Activated CD8-positive, alpha-beta memory T cell treated with anti-CD3 and anti-CD28 coated beads, Interleukin-2, amount 10 ng/mL, durations not matched to agents 7 days and 5 days (primary cell): ENCODE results near the gene NCKAP5. TPM values are rescaled to one million over a fixed set of nuclear protein-coding genes. Genes with fewer than 3 reads are reported as not detected.
"Not testable (repeated sequence)": the region's sequence is repeated elsewhere in the genome, so short reads cannot be mapped to it uniquely, and the experiment has no call there.

Experiments used
- ATAC-seq: fragments of 150-1000 bp; cut with Tn5 transposase; one replicate; pipeline ENCODE4 v1.10.0; 2021; ENCODE audit warnings: moderate library complexity
- CTCF ChIA-PET: fragments of 350-600 bp; sonication (Branson Sonifier 250); formaldehyde crosslinking; loops from one replicate; lab custom pipeline; 2021; ENCODE audit warnings: antibody characterized with exemption; lab: Charles Lee
- DNase-seq: peaks from one replicate; pipeline ENCODE4 v3.0.0-alpha.2; 2020
- H3K27ac Mint-ChIP-seq: one replicate; pipeline ENCODE4 v1.8.0; 2021; ENCODE audit warnings: mild to moderate bottlenecking, mixed read lengths
- H3K27me3 Mint-ChIP-seq: one replicate; pipeline ENCODE4 v1.8.0; 2021; ENCODE audit warnings: mixed read lengths
- H3K36me3 Mint-ChIP-seq: one replicate; pipeline ENCODE4 v1.8.0; 2021; ENCODE audit warnings: mild to moderate bottlenecking, mixed read lengths
- H3K4me1 Mint-ChIP-seq: one replicate; pipeline ENCODE4 v1.8.0; 2021; ENCODE audit warnings: mixed read lengths
- H3K4me3 Mint-ChIP-seq: one replicate; pipeline ENCODE4 v1.8.0; 2021; ENCODE audit warnings: mild to moderate bottlenecking, moderate library complexity, mixed read lengths
- H3K9me3 Mint-ChIP-seq: one replicate; pipeline ENCODE4 v1.8.0; 2022; ENCODE audit warnings: low read depth, mixed read lengths
- total RNA-seq, 2 experiments: library from RNA; stranded (reverse); gene quantifications; one replicate each; pipeline ENCODE4 v1.2.3, GENCODE V29; 2021

The NCKAP5 gene
- total RNA-seq, 2 experiments from 2014 or later: not detected

- H3K27me3 Mint-ChIP-seq: no peaks in the 10 kb centered on the region
- H3K36me3 Mint-ChIP-seq: no peaks in the 10 kb centered on the region
- H3K9me3 Mint-ChIP-seq: no peaks in the 10 kb centered on the region
- CTCF ChIA-PET: interaction anchor here (0.8 to 1.0 kb wide), 2 partner anchors 9 to 10 kb away, joined by 3 read pairs; no protein-coding TSS in a partner anchor
- H3K4me1 Mint-ChIP-seq: no peaks in the 10 kb centered on the region
- ATAC-seq (no peak), DNase-seq (no peak)
- H3K27ac Mint-ChIP-seq: no peak overlapping the region
- no peak overlapping the region for H3K4me3 Mint-ChIP-seq
Measured at GRCh38 chr2:132849118-132849517, 719.1 kb downstream of the NCKAP5 start.

DNA sequence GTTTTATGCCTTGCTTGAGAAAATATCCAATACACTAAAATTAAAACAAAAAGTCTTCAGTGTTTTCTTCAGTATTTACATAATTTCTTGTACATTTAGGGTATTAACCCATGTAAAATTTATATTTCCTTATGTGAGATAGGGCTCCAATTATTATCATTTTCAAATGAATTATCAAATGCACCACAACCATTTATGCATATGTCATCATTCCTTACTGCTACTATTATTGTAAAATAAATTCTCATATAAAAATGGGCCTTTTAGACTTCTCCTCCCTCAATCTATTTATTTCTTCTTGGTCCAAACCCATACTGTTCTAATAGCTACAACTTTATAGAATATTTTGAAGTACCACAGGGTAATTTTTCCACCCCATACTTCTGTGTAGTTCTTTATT is 722.9 kb downstream of the NCKAP5 start:
- Mint-ChIP-seq H3K4me1 (no peaks in the 10 kb centered on the region), H3K27ac (no peak overlapping the region), H3K4me3 (no peak overlapping the region), H3K36me3 (no peaks in the 10 kb centered on the region), H3K27me3 (no peaks in the 10 kb centered on the region), H3K9me3 (no peaks in the 10 kb centered on the region)
- CTCF ChIA-PET: no interaction called here
- DNase-seq (no peak), ATAC-seq (no peak)

DNA sequence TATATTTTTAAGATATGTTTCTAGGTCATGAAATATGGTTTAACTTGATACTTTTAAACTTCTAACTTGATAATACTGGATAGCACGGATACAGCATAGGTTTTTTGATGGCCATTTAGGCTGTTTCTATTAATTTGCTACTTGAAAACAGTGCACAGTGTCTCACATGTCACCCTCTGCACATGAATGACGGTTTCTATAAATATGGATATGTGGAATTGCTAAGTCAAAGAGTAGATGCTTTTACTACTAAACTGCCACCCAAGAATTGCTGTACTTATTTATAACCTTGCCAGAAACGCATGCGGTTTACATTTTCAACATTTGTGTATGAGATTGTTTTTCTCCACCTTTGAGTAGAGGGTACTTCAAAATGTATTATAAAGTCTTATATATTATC is 723.7 kb downstream of the NCKAP5 start:
- Mint-ChIP-seq H3K4me1 (no peaks in the 10 kb centered on the region), H3K36me3 (no peaks in the 10 kb centered on the region), H3K27ac (no peak overlapping the region), H3K27me3 (no peaks in the 10 kb centered on the region), H3K4me3 (no peak overlapping the region), H3K9me3 (peaks cover 2% of the 10 kb centered on the region)
- DNase-seq (no peak), ATAC-seq (no peak)
- CTCF ChIA-PET: no interaction called here

GRCh38 chr2:132837769-132838168 is 730.5 kb downstream of the NCKAP5 start:
- DNase-seq: no peak
- ATAC-seq: no peak
- peaks cover 5% of the 10 kb centered on the region for H3K9me3 Mint-ChIP-seq
- no peaks in the 10 kb centered on the region for H3K27me3 Mint-ChIP-seq
- no peaks in the 10 kb centered on the region for H3K36me3 Mint-ChIP-seq
- CTCF ChIA-PET: no interaction called here
- H3K4me3 Mint-ChIP-seq: no peak overlapping the region
- no peak overlapping the region for H3K27ac Mint-ChIP-seq
- no peaks in the 10 kb centered on the region for H3K4me1 Mint-ChIP-seq

DNA sequence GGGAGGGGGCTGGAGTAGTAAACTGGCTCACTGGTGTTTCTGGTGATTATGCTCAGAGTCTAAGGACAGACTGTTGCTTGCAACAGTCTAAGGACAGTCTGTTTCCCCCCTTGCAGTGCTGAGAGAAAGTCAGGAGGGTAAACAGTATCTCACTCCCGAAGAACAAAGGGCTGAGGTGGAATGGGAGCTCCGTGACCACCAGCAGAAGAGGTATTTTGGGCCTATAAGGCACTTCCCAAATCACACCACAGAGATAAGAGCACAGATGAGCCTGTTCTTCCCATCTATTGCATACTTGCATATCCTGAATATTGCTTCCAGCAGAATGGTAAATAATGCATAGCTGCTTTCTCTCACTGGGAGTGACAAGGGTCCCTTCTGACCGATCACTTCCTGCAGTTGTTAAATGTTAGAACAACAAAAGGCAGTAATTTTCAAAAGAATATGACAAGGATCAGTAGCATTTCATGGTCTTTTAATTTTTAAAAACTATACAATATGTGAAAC is 737.9 kb downstream of the NCKAP5 start:
- ATAC-seq: no peak
- CTCF ChIA-PET: no interaction called here
- Mint-ChIP-seq H3K27me3 (no peaks in the 10 kb centered on the region), H3K4me1 (no peaks in the 10 kb centered on the region), H3K4me3 (no peak overlapping the region), H3K36me3 (no peaks in the 10 kb centered on the region), H3K9me3 (peaks cover 6% of the 10 kb centered on the region), H3K27ac (no peak overlapping the region)
- no peak for DNase-seq

DNA sequence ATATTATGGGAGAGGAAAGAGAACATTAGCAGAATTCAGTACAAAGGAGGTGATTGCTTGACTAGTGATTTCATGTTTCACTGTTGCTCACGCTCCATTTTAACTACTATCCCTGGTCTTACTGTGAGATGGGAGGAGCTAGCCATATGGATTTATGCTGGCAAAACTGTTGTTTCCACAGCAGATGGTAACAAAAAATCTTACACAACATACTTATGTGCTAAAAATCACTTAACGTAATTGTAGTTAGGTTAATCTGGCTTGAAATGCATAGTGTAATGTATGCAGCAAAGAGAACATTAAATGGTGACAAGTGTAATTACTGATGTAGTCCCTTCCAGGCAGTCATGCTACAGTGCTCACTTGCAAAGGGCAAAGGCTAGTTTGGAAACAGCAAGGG is 742.7 kb downstream of the NCKAP5 start:
- no peak overlapping the region for H3K27ac Mint-ChIP-seq
- H3K4me3 Mint-ChIP-seq: no peak overlapping the region
- CTCF ChIA-PET: no interaction called here
- H3K36me3 Mint-ChIP-seq: no peaks in the 10 kb centered on the region
- DNase-seq (no peak), ATAC-seq (no peak)
- no peaks in the 10 kb centered on the region for H3K27me3 Mint-ChIP-seq
- no peaks in the 10 kb centered on the region for H3K4me1 Mint-ChIP-seq
- peaks cover 3% of the 10 kb centered on the region for H3K9me3 Mint-ChIP-seq

DNA sequence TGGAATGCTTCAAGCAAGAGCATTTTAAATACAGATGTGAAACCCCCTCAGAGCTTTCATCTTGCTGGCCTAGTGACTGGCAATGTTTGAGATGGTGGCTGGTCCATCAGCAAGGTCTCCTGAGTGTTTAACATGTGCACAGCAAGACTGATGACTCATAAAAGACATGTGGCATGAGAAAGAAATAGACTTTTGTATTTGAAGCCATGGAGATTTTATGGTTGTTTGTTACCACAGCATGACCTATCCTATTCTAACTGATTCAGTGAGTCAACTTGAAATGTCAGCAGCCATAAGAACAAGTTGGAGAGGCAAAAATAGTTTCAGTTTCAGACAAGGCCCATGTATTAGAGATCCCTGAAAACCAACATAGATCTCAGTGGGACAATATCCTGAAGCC is 743.5 kb downstream of the NCKAP5 start:
- Mint-ChIP-seq H3K36me3 (no peaks in the 10 kb centered on the region), H3K27me3 (no peaks in the 10 kb centered on the region), H3K4me3 (no peak overlapping the region), H3K27ac (no peak overlapping the region), H3K4me1 (no peaks in the 10 kb centered on the region), H3K9me3 (peaks cover 3% of the 10 kb centered on the region)
- no peak for DNase-seq
- CTCF ChIA-PET: no interaction called here
- ATAC-seq: no peak

- no peak for DNase-seq
- Mint-ChIP-seq H3K36me3 (no peaks in the 10 kb centered on the region), H3K27me3 (no peaks in the 10 kb centered on the region), H3K9me3 (peaks cover 3% of the 10 kb centered on the region), H3K4me3 (no peak overlapping the region), H3K4me1 (no peaks in the 10 kb centered on the region), H3K27ac (no peak overlapping the region)
- CTCF ChIA-PET: no interaction called here
- ATAC-seq: no peak
Measured at GRCh38 chr2:132816234-132816633, 752.0 kb downstream of the NCKAP5 start.

DNA sequence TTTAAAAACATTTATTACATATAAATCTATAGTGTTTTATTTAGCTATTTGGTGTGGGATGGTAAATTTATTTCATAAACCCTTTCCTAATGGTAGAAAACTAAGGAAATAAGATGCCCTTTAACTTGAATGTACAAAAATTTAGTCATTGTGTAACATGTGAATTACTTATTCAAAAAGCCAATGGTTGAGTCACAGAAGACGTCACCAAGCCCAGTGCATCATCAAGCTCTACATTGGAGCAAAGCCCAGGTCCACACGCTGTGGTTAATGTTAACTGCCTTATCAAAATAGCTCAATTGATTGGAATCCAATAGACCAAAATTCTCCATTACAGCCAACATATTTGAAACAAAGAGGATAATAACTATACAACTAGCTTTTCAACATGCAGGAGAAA is 752.7 kb downstream of the NCKAP5 start:
- H3K9me3 Mint-ChIP-seq: peaks cover 3% of the 10 kb centered on the region
- no peaks in the 10 kb centered on the region for H3K36me3 Mint-ChIP-seq
- no peak overlapping the region for H3K4me3 Mint-ChIP-seq
- H3K4me1 Mint-ChIP-seq: no peaks in the 10 kb centered on the region
- H3K27ac Mint-ChIP-seq: no peak overlapping the region
- DNase-seq (no peak), ATAC-seq (no peak)
- CTCF ChIA-PET: no interaction called here
- H3K27me3 Mint-ChIP-seq: no peaks in the 10 kb centered on the region

GRCh38 chr2:132814651-132815050 is 753.6 kb downstream of the NCKAP5 start:
- Mint-ChIP-seq H3K4me1 (no peaks in the 10 kb centered on the region), H3K9me3 (peaks cover 3% of the 10 kb centered on the region), H3K4me3 (no peak overlapping the region), H3K27ac (no peak overlapping the region), H3K36me3 (no peaks in the 10 kb centered on the region), H3K27me3 (no peaks in the 10 kb centered on the region)
- no peak for DNase-seq
- CTCF ChIA-PET: no interaction called here
- no peak for ATAC-seq

GRCh38 chr2:132813422-132813821 is 754.8 kb downstream of the NCKAP5 start:
- Mint-ChIP-seq H3K4me3 (no peak overlapping the region), H3K4me1 (no peaks in the 10 kb centered on the region), H3K27me3 (no peaks in the 10 kb centered on the region), H3K27ac (no peak overlapping the region), H3K9me3 (peaks cover 7% of the 10 kb centered on the region), H3K36me3 (no peaks in the 10 kb centered on the region)
- CTCF ChIA-PET: no interaction called here
- ATAC-seq (no peak), DNase-seq (no peak)

DNA sequence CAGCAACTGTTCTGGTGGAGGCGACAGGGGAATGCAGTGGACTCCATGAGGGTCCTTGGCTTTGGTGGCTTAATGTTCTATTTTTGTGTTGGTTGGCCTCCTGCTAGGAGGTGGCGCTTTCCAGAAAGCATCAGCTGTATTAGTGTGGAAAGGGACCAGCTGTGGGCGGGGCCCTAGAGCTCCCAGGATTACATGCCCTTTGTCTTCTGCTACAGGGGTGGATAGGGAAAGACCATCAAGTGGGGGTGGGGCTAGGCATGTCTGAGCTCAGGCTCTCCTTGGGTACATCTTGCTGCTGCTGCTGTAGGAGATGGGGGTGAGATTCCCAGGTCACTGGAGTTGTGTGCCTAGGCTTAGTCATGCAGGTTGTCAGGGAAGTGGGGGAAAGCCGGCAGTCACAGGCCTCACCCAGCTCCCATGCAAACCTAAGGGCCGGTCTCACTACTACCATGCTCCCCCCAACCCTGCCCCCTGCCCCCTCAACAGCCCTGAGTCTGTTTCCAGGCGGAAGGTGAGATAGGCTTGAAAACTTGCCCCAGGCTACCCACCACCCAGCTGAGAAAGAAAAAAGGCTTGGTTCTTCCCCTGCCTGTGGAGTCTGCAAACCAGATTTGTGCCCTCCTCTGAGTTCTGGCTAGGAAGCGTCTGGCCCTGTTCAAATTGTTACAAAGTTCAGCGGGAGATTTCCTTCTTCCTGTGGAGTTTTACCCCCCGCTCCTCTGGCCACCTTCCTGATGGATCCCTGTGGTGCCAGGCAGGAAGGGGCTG is 756.9 kb downstream of the NCKAP5 start:
- CTCF ChIA-PET: no interaction called here
- Mint-ChIP-seq H3K4me3 (no peak overlapping the region), H3K9me3 (peaks cover 9% of the 10 kb centered on the region), H3K4me1 (no peaks in the 10 kb centered on the region), H3K27ac (no peak overlapping the region), H3K36me3 (no peaks in the 10 kb centered on the region), H3K27me3 (no peaks in the 10 kb centered on the region)
- DNase-seq: no peak
- no peak for ATAC-seq

DNA sequence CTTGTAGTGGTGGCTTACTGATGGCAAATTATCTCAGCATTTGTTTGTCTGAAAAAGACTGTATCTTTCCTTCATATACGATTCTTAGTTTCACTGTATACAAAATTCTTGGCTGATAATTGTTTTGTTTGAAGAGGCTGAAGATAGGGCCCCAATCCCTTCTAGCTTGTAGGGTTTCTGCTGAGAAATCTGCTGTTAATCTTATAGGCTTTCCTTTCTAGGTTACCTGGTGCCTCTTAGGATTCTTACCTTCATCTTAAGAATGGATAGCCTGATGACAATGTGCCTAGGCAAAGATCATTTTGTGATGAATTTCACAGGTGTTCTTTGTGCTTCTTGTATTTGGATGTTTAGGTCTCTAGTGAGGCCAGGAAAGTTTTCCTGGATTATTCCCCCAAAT is 758.3 kb downstream of the NCKAP5 start:
- H3K36me3 Mint-ChIP-seq, H3K27me3 Mint-ChIP-seq, DNase-seq, H3K4me3 Mint-ChIP-seq, CTCF ChIA-PET, H3K27ac Mint-ChIP-seq, ATAC-seq, H3K4me1 Mint-ChIP-seq: not testable (repeated sequence)
- H3K9me3 Mint-ChIP-seq: peaks cover 11% of the 10 kb centered on the region

- H3K27me3 Mint-ChIP-seq: no peaks in the 10 kb centered on the region
- H3K4me1 Mint-ChIP-seq: no peaks in the 10 kb centered on the region
- H3K4me3 Mint-ChIP-seq: no peak overlapping the region
- CTCF ChIA-PET: no interaction called here
- ATAC-seq (no peak), DNase-seq (no peak)
- H3K27ac Mint-ChIP-seq: no peak overlapping the region
- H3K36me3 Mint-ChIP-seq: no peaks in the 10 kb centered on the region
- H3K9me3 Mint-ChIP-seq: peaks cover 4% of the 10 kb centered on the region
Measured at GRCh38 chr2:132804051-132804450, 764.2 kb downstream of the NCKAP5 start.
